ENCODE data around the gene FDXR. TPM values are rescaled to one million over a fixed set of nuclear protein-coding genes. Genes with fewer than 3 reads are reported as not detected.
"Not testable (repeated sequence)": the region's sequence is repeated elsewhere in the genome, so short reads cannot be mapped to it uniquely, and the experiment has no call there.

FDXR gene
- total RNA-seq, 1 experiment from 2014 or later: 18.2 TPM

DNA sequence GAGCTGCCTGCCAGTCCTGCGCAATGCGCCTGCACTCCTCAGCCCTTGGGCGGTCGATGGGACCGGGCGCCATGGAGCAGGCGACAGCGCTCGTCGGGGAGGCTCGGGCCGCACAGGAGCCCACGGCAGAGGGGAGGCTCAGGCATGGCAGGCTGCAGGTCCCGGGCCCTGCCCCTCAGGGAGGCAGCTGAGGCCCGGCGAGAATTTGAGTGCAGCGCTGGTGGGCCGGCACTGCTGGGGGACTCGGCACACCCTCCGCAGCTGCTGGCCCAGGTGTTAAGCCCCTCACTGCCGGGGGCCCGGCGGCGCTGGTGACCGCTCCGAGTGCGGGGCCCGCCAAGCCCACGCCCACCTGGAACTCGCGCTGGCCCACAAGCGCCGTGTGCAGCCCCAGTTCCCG is 34.2 kb upstream of the FDXR start:
- Histone ChIP-seq H3K4me3 (no peak overlapping the region), H3K27ac (no peak overlapping the region), H3K4me2 (no peak overlapping the region), H3K27me3 (ENCODE audit: insufficient read depth, low read depth) (no peaks in the 10 kb centered on the region), H2AFZ (no peak overlapping the region), H3K9me3 (ENCODE audit: insufficient read depth, low read depth) (no peaks in the 10 kb centered on the region), H3K9me2 (ENCODE audit: insufficient read depth) (no peaks in the 10 kb centered on the region), H4K20me1 (ENCODE audit: insufficient read depth) (no peaks in the 10 kb centered on the region), H3K4me1 (replicated peaks; ENCODE audit: insufficient read depth) (peaks cover 20% of the 10 kb centered on the region), H3K36me3 (ENCODE audit: low read depth) (no peaks in the 10 kb centered on the region), H3K79me2 (ENCODE audit: low read depth) (no peaks in the 10 kb centered on the region), H3F3A (ENCODE audit: insufficient read depth, low read depth) (peaks cover 11% of the 10 kb centered on the region; the same call in 1 of the 2 replicates)
- no TSS peak for BruUV-seq (replicated peaks)
- no peak for TF ChIP-seq EZH2 (IDR thresholded peaks at IDR 0.05; ENCODE audit: low read depth)
- TF ChIP-seq, protein P1, sequence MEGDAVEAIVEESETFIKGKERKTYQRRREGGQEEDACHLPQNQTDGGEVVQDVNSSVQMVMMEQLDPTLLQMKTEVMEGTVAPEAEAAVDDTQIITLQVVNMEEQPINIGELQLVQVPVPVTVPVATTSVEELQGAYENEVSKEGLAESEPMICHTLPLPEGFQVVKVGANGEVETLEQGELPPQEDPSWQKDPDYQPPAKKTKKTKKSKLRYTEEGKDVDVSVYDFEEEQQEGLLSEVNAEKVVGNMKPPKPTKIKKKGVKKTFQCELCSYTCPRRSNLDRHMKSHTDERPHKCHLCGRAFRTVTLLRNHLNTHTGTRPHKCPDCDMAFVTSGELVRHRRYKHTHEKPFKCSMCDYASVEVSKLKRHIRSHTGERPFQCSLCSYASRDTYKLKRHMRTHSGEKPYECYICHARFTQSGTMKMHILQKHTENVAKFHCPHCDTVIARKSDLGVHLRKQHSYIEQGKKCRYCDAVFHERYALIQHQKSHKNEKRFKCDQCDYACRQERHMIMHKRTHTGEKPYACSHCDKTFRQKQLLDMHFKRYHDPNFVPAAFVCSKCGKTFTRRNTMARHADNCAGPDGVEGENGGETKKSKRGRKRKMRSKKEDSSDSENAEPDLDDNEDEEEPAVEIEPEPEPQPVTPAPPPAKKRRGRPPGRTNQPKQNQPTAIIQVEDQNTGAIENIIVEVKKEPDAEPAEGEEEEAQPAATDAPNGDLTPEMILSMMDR (conservative IDR thresholded peaks at IDR 0.05): no peak
- intact Hi-C loops (cut with micrococcal nuclease; ENCODE audit: unreplicated experiment): no loop called here
- no peak for DNase-seq
- CTCF ChIA-PET: no interaction called here
- POLR2A ChIA-PET (ENCODE audit: unreplicated experiment): no interaction called here

DNA sequence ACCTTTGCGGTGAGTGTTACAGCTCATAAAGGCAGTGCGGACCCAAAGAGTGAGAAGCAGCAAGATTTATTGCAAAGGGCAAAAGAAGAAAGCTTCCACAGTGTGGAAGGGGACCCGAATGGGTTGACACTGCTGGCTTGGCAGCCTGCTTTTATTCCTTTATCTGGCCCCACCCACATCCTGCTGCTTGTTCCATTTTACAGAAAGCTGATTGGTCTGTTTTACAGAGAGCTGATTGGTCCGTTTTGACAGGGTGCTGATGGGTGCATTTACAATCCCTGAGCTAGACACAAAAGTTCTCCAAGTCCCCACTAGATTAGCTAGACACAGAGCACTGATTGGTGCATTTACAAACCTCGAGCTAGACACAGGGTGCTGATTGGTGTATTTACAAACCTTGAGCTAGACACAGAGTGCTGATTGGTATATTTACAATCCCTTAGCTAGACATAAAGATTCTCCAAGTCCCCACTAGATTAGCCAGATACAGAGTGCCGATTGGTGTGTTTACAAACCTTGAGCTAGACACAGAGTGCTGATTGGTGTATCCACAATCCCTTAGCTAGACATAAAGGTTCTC is 33.5 kb upstream of the FDXR start:
- H3K9me3 ChIP-seq (ENCODE audit: insufficient read depth, low read depth); H3K79me2 ChIP-seq (ENCODE audit: low read depth); H3K4me2 ChIP-seq; H3K9me2 ChIP-seq (ENCODE audit: insufficient read depth); DNase-seq; H3K27ac ChIP-seq; H3K27me3 ChIP-seq (ENCODE audit: insufficient read depth, low read depth); H3K36me3 ChIP-seq (ENCODE audit: low read depth); H4K20me1 ChIP-seq (ENCODE audit: insufficient read depth); BruUV-seq (replicated peaks); POLR2A ChIA-PET (ENCODE audit: unreplicated experiment); intact Hi-C loops (cut with micrococcal nuclease; ENCODE audit: unreplicated experiment); H3K4me3 ChIP-seq; H2AFZ ChIP-seq: not testable (repeated sequence)
- CTCF ChIA-PET: interaction anchor here (0.7 kb wide), 1 partner anchor 18 kb away, joined by 3 read pairs; no protein-coding TSS in a partner anchor
- Histone ChIP-seq H3F3A (ENCODE audit: insufficient read depth, low read depth) (peaks cover 11% of the 10 kb centered on the region; the same call in 1 of the 2 replicates), H3K4me1 (replicated peaks; ENCODE audit: insufficient read depth) (peaks cover 20% of the 10 kb centered on the region)

DNA sequence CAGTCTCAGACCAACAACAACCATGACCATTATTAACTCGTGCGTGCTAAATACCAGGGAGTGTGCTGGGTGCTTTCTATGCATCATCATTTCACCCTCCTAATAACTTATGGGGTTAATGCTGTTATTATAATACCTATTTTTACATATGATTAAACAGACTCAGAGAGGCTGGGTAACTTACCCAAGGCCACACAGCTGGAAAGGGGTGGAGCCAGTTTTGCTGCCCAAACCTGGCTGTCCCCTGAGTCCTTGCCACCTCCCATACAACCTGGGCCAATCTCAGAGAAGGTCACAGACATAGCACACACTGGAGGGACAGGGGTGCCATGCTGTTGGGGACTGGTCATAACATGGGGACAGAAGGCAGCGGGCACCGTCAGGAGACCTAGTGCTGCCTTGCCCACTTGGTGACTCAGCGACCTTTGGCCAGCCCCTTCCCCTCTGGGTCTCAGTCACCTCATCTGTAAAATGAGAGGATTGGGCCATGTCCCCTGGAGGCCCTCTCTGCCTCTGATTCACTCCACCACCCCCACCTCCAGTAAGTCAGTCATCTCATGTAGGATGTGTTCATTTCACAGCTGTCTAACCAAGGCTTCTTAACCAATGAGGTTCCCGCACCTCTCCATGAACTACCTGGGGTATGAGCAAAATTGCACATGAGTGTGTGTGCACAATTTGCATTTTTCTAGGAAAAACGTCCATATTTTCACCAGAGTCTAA is 32.1 kb upstream of the FDXR start:
- no TSS peak for BruUV-seq (replicated peaks)
- H3K36me3 ChIP-seq (ENCODE audit: low read depth): no peaks in the 10 kb centered on the region
- DNase-seq: no peak
- peaks cover 11% of the 10 kb centered on the region; the same call in 1 of the 2 replicates for H3F3A ChIP-seq (ENCODE audit: insufficient read depth, low read depth)
- H3K27me3 ChIP-seq (ENCODE audit: insufficient read depth, low read depth): 0 out of 2 replicates have a peak, but pooled peaks cover 8% of the 10 kb centered on the region
- POLR2A ChIA-PET (ENCODE audit: unreplicated experiment): no interaction called here
- H2AFZ ChIP-seq: no peak overlapping the region
- no peak overlapping the region for H3K4me2 ChIP-seq
- no peak overlapping the region for H3K4me3 ChIP-seq
- no peaks in the 10 kb centered on the region for H4K20me1 ChIP-seq (ENCODE audit: insufficient read depth)
- peaks cover 20% of the 10 kb centered on the region for H3K4me1 ChIP-seq (replicated peaks; ENCODE audit: insufficient read depth)
- intact Hi-C loops (cut with micrococcal nuclease; ENCODE audit: unreplicated experiment): no loop called here
- no peak overlapping the region for H3K27ac ChIP-seq
- no peaks in the 10 kb centered on the region for H3K79me2 ChIP-seq (ENCODE audit: low read depth)
- H3K9me3 ChIP-seq (ENCODE audit: insufficient read depth, low read depth): no peaks in the 10 kb centered on the region
- CTCF ChIA-PET: no interaction called here
- H3K9me2 ChIP-seq (ENCODE audit: insufficient read depth): no peaks in the 10 kb centered on the region
- no peak for TF ChIP-seq EZH2 (IDR thresholded peaks at IDR 0.05; ENCODE audit: low read depth)
- TF ChIP-seq, protein P1 (conservative IDR thresholded peaks at IDR 0.05): no peak

Measured in PC-9 (cell line).